HG03432 (cell line): ENCODE data around the gene BCO1.

Experiments used
- ATAC-seq: cut with Tn5 transposase; IDR thresholded peaks from one replicate; pipeline ENCODE4 v1.9.1; 2021; ENCODE audit warnings: mild to moderate bottlenecking, moderate library complexity; ENCODE audit not compliant: unreplicated experiment

BCO1 gene

GRCh38 chr16:81232740-81233367, 5.6 kb upstream of the BCO1 start:
- ATAC-seq, result no peak

- no peak for ATAC-seq
Measured at GRCh38 chr16:81237282-81237681, 1.2 kb upstream of the BCO1 start.

GRCh38 chr16:81237942-81238295, 570 bp upstream of the BCO1 start:
- no peak for ATAC-seq

GRCh38 chr16:81239367-81240121, 1.1 kb downstream of the BCO1 start:
- no peak for ATAC-seq

GRCh38 chr16:81241706-81242105, 3.2 kb downstream of the BCO1 start:
- ATAC-seq, result no peak

- ATAC-seq, result no peak
Measured at GRCh38 chr16:81242977-81243618, 4.6 kb downstream of the BCO1 start.

GRCh38 chr16:81243942-81244341, 5.5 kb downstream of the BCO1 start:
- no peak for ATAC-seq

- ATAC-seq, result no peak
Measured at GRCh38 chr16:81251871-81252270, 13.4 kb downstream of the BCO1 start.

GRCh38 chr16:81253141-81253540, 14.7 kb downstream of the BCO1 start:
- ATAC-seq, result no peak

- ATAC-seq, result no peak
Measured at GRCh38 chr16:81254922-81255526, 16.5 kb downstream of the BCO1 start.

- ATAC-seq, result no peak
Measured at GRCh38 chr16:81259916-81260315, 21.4 kb downstream of the BCO1 start.

- no peak for ATAC-seq
Measured at GRCh38 chr16:81261049-81261648, 22.7 kb downstream of the BCO1 start.

- no peak for ATAC-seq
Measured at GRCh38 chr16:81263470-81264220, 25.2 kb downstream of the BCO1 start.

- ATAC-seq, result no peak
Measured at GRCh38 chr16:81264386-81264785, 25.9 kb downstream of the BCO1 start.

GRCh38 chr16:81265052-81265451, 26.6 kb downstream of the BCO1 start:
- no peak for ATAC-seq

- no peak for ATAC-seq
Measured at GRCh38 chr16:81265658-81266451, 27.4 kb downstream of the BCO1 start.

GRCh38 chr16:81266680-81267095, 28.2 kb downstream of the BCO1 start:
- ATAC-seq, result peak; percentile 57

GRCh38 chr16:81268509-81268908, 30.0 kb downstream of the BCO1 start:
- no peak for ATAC-seq

GRCh38 chr16:81273223-81273950, 34.9 kb downstream of the BCO1 start:
- ATAC-seq, result no peak
